ENCODE results near the gene WDR72. TPM values are rescaled to one million over a fixed set of nuclear protein-coding genes. Genes with fewer than 3 reads are reported as not detected.

WDR72 gene
- total RNA-seq, 2 experiments from 2014 or later = not detected

- Mint-ChIP-seq H3K27me3 (ENCODE audit: low read depth) (peaks cover 8% of the 10 kb centered on the region), H3K27ac (no peak overlapping the region), H3K9me3 (peaks cover 5% of the 10 kb centered on the region), H3K36me3 (ENCODE audit: low read depth) (no peaks in the 10 kb centered on the region), H3K4me3 (no peak overlapping the region), H3K4me1 (ENCODE audit: low read depth) (no peaks in the 10 kb centered on the region)
- CTCF ChIA-PET = no interaction called here
- intact Hi-C loops (cut with micrococcal nuclease) = no loop called here
- DNase-seq = no peak
Observed at GRCh38 chr15:53498996-53499395, 260.5 kb downstream of the WDR72 start.

DNA sequence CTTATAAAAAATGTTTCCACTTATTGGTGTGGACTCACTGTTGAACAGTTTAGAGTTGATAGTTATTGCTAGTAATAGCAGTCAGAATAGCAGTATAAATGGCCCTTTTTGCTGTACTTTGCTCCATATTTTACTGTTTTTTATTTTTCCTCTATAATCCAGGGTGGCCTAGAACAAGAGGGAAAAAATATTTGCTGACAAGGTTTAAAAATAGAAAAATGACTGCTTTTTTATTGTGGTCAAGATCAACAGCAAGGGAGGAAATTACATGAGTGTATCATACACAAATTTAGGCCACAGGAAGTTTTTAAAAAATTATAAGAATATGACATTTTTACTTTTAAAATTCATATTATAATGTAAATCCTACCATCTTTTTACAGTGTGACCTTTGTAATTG is 269.1 kb downstream of the WDR72 start:
- DNase-seq = no peak
- CTCF ChIA-PET = no interaction called here
- H3K9me3 Mint-ChIP-seq = no peaks in the 10 kb centered on the region
- H3K4me3 Mint-ChIP-seq = no peak overlapping the region
- intact Hi-C loops (cut with micrococcal nuclease) = no loop called here
- H3K36me3 Mint-ChIP-seq (ENCODE audit: low read depth) = no peaks in the 10 kb centered on the region
- H3K27me3 Mint-ChIP-seq (ENCODE audit: low read depth) = no peaks in the 10 kb centered on the region
- H3K27ac Mint-ChIP-seq = no peak overlapping the region
- H3K4me1 Mint-ChIP-seq (ENCODE audit: low read depth) = no peaks in the 10 kb centered on the region

DNA sequence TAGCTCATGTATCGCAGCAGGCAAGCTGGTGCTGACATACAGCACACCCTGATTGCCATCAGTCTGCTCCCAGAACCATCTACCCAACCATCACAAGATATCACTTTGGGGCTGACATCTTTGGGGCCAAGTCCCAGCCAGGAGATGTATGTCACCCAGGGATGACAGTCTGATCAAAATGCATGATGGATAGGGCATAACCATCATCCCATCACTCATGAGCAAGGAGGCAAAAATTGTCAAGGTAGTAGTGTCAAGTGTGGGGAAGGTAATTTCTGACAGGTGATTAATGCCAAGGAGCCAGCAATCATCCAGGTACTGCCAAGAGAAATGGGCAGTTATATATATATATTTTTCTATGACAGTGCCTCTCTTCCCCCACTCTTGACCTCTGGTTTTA is 277.4 kb downstream of the WDR72 start:
- Mint-ChIP-seq H3K36me3 (ENCODE audit: low read depth) (no peaks in the 10 kb centered on the region), H3K27me3 (ENCODE audit: low read depth) (no peaks in the 10 kb centered on the region), H3K27ac (no peak overlapping the region), H3K4me3 (no peak overlapping the region), H3K9me3 (no peaks in the 10 kb centered on the region), H3K4me1 (ENCODE audit: low read depth) (no peaks in the 10 kb centered on the region)
- intact Hi-C loops (cut with micrococcal nuclease) = no loop called here
- CTCF ChIA-PET = no interaction called here
- no peak for DNase-seq

DNA sequence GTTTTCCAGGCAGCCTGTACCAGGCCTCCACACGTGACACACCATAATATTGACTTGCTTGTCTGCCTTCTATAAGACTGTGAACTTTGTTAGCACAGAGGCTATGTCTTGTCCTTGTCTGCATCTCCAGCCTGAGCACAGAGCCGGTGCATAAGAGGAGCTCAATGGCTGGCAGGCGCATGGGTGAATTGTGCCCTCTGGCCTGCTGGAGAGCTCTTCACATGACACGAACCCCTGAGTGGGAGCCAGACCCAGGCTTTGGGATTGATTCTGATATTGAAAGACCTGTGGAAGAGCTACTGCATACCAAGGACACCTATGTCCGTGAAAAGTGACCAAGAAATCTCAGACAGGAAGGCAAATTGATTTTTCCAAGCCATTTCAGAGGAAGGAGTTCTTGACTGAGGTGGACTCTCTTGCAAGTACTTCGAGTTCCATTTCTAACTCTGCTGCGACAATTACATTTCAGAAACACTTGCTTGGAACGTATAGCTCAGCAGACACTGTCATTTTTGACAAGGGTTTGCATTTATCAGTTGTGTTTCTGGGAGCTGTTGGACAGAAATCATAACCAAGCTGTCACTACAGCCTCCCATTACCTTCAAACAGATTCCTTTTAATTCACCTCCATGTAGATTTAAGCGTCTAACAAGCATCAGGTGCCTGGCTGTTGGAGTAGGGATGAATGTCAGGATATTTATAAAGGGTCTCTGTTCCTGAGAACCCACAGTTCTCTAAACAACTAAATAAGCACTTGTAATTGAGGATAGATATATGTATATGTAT is 281.3 kb downstream of the WDR72 start:
- no peaks in the 10 kb centered on the region for H3K9me3 Mint-ChIP-seq
- H3K27ac Mint-ChIP-seq = no peak overlapping the region
- no peak overlapping the region for H3K4me3 Mint-ChIP-seq
- H3K4me1 Mint-ChIP-seq (ENCODE audit: low read depth) = no peaks in the 10 kb centered on the region
- intact Hi-C loops (cut with micrococcal nuclease) = no loop called here
- H3K27me3 Mint-ChIP-seq (ENCODE audit: low read depth) = no peaks in the 10 kb centered on the region
- DNase-seq = no peak
- H3K36me3 Mint-ChIP-seq (ENCODE audit: low read depth) = no peaks in the 10 kb centered on the region
- CTCF ChIA-PET = no interaction called here

- CTCF ChIA-PET = no interaction called here
- Mint-ChIP-seq H3K36me3 (ENCODE audit: low read depth) (no peaks in the 10 kb centered on the region), H3K9me3 (peaks cover 4% of the 10 kb centered on the region), H3K4me1 (ENCODE audit: low read depth) (no peaks in the 10 kb centered on the region), H3K27ac (no peak overlapping the region), H3K4me3 (no peak overlapping the region), H3K27me3 (ENCODE audit: low read depth) (peaks cover 3% of the 10 kb centered on the region)
- intact Hi-C loops (cut with micrococcal nuclease) = no loop called here
- DNase-seq = no peak
Observed at GRCh38 chr15:53473886-53474285, 285.6 kb downstream of the WDR72 start.

GRCh38 chr15:53473435-53473834 is 286.0 kb downstream of the WDR72 start:
- intact Hi-C loops (cut with micrococcal nuclease) = no loop called here
- CTCF ChIA-PET = no interaction called here
- H3K36me3 Mint-ChIP-seq (ENCODE audit: low read depth) = no peaks in the 10 kb centered on the region

DNA sequence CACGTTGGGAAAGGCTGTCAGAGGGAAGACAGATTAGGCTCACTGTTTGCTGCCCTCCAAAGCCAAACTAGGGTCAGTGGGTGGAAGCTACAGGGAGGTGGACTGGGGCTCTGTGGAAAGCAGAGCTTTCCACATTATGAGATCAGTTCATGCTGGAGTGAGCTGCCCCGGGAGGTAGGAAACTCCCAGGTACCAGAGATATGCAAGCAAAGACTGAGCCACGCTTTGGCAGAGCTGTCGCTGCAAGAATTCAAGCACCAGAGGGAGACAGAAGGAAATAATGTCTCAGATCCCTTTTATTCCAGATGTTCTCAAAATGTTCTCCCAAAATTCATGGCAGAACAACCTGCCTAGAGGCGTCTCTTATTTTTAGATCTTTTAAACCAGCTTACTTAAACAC is 286.6 kb downstream of the WDR72 start:
- intact Hi-C loops (cut with micrococcal nuclease) = no loop called here
- Mint-ChIP-seq H3K4me1 (ENCODE audit: low read depth) (no peaks in the 10 kb centered on the region), H3K27ac (no peak overlapping the region), H3K27me3 (ENCODE audit: low read depth) (peaks cover 3% of the 10 kb centered on the region), H3K9me3 (peaks cover 4% of the 10 kb centered on the region), H3K36me3 (ENCODE audit: low read depth) (no peaks in the 10 kb centered on the region), H3K4me3 (no peak overlapping the region)
- DNase-seq = no peak
- CTCF ChIA-PET = no interaction called here

More at GRCh38 chr15:53473435-53473834, 286.0 kb downstream of the WDR72 start:
- DNase-seq = no peak
- H3K4me3 Mint-ChIP-seq = no peak overlapping the region
- no peaks in the 10 kb centered on the region for H3K4me1 Mint-ChIP-seq (ENCODE audit: low read depth)
- peaks cover 4% of the 10 kb centered on the region for H3K9me3 Mint-ChIP-seq
- no peak overlapping the region for H3K27ac Mint-ChIP-seq
- peaks cover 3% of the 10 kb centered on the region for H3K27me3 Mint-ChIP-seq (ENCODE audit: low read depth)

DNA sequence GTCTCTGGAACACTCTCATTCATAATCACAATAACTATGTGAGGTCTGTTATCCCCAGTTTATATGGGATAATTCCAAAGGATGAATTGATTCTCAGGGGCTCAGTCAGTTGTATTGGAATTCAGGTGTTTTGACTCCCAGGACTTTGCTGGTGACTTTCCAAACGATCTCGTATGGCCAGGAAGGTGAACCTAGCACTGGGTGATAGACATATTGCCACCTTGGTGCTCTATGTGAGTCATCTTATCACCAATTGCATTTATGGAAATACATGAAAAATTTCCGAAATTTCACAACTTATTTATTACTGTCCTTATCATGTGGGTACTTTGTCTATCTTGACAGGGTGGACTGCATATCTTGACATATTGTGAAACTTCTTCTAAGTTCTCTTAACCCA is 287.3 kb downstream of the WDR72 start:
- no peaks in the 10 kb centered on the region for H3K4me1 Mint-ChIP-seq (ENCODE audit: low read depth)
- intact Hi-C loops (cut with micrococcal nuclease) = no loop called here
- H3K4me3 Mint-ChIP-seq = no peak overlapping the region
- H3K36me3 Mint-ChIP-seq (ENCODE audit: low read depth) = no peaks in the 10 kb centered on the region
- peaks cover 4% of the 10 kb centered on the region for H3K9me3 Mint-ChIP-seq
- no peak overlapping the region for H3K27ac Mint-ChIP-seq
- H3K27me3 Mint-ChIP-seq (ENCODE audit: low read depth) = peaks cover 3% of the 10 kb centered on the region
- CTCF ChIA-PET = no interaction called here
- no peak for DNase-seq

GRCh38 chr15:53470743-53471142 is 288.7 kb downstream of the WDR72 start:
- no peak for DNase-seq
- no peak overlapping the region for H3K27ac Mint-ChIP-seq
- H3K4me3 Mint-ChIP-seq = no peak overlapping the region
- peaks cover 3% of the 10 kb centered on the region for H3K27me3 Mint-ChIP-seq (ENCODE audit: low read depth)
- intact Hi-C loops (cut with micrococcal nuclease) = no loop called here
- H3K4me1 Mint-ChIP-seq (ENCODE audit: low read depth) = no peaks in the 10 kb centered on the region
- H3K9me3 Mint-ChIP-seq = peaks cover 4% of the 10 kb centered on the region
- CTCF ChIA-PET = no interaction called here
- no peaks in the 10 kb centered on the region for H3K36me3 Mint-ChIP-seq (ENCODE audit: low read depth)

- intact Hi-C loops (cut with micrococcal nuclease) = no loop called here
- Mint-ChIP-seq H3K9me3 (peaks cover 4% of the 10 kb centered on the region), H3K4me3 (no peak overlapping the region), H3K27me3 (ENCODE audit: low read depth) (peaks cover 3% of the 10 kb centered on the region), H3K4me1 (ENCODE audit: low read depth) (no peaks in the 10 kb centered on the region), H3K27ac (no peak overlapping the region), H3K36me3 (ENCODE audit: low read depth) (no peaks in the 10 kb centered on the region)
- CTCF ChIA-PET = no interaction called here
- no peak for DNase-seq
Observed at GRCh38 chr15:53469422-53469821, 290.0 kb downstream of the WDR72 start.

Other genes starting within 250 kb of the WDR72 start
- not detected for gene UNC13C, start 218.8 kb upstream of the WDR72 start, total RNA-seq

Measured in activated naive CD4-positive, alpha-beta T cell treated with anti-CD3 and anti-CD28 coated beads for 36 hours (primary cell).